ENCODE results near the gene SLC22A23. TPM values are rescaled to one million over a fixed set of nuclear protein-coding genes. Genes with fewer than 3 reads are reported as not detected.

The SLC22A23 gene
- total and polyA plus RNA-seq, 2 experiments from 2014 or later: 6.1 to 38.3 TPM

DNA sequence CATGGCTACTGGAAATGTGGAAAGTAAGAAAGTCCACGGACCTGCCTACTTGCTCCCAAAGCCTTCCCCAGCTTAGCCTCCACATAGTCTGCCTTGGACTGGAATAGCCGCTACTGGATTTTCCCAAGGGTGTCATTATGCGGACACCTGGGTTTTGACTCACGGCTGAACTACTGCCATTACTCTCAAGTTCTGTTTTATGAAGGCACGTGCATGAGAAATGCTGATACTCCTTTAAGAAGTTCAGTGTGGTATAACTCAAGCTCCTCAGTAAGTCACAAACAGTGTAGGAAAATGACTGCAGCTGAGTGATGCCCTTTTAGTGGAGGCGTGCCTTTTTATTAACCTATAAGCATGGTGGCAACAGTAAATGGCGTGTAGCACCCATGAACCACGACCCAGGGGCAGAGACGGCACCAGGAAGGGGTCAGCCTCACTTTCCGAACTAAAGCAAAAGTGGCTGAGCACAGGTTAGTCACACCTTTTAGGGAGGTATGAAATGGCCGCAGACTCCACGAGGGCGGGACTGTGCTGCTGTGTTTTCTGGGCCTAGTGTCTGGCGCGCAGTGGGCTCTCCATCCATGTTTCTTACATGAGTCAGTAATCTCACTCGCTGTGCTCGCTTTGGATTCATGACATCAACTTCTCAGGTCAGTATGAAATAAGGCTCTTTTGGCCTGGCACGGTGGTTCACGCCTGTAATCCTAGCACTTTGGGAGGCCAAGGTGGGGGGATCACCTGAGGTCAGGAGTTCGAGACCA lies 174.2 kb downstream of the SLC22A23 start:
- H3K4me2 ChIP-seq: peak overlapping the region; percentile 66
- H4K20me1 ChIP-seq (replicated peaks; ENCODE audit: insufficient read depth): no peaks in the 10 kb centered on the region
- H3K9me3 Mint-ChIP-seq: no peaks in the 10 kb centered on the region
- no peak for ATAC-seq
- peak overlapping the region; percentile 49 for H3K27ac Mint-ChIP-seq
- peaks cover 34% of the 10 kb centered on the region for H3K4me1 Mint-ChIP-seq
- H3K79me2 ChIP-seq (replicated peaks; ENCODE audit: insufficient read depth): no peaks in the 10 kb centered on the region
- H3K36me3 Mint-ChIP-seq (ENCODE audit: low read depth): peaks cover 62% of the 10 kb centered on the region
- H3K27me3 Mint-ChIP-seq (ENCODE audit: insufficient read depth, low read depth, poor library complexity): peaks cover 12% of the 10 kb centered on the region
- TF ChIP-seq, protein P1, sequence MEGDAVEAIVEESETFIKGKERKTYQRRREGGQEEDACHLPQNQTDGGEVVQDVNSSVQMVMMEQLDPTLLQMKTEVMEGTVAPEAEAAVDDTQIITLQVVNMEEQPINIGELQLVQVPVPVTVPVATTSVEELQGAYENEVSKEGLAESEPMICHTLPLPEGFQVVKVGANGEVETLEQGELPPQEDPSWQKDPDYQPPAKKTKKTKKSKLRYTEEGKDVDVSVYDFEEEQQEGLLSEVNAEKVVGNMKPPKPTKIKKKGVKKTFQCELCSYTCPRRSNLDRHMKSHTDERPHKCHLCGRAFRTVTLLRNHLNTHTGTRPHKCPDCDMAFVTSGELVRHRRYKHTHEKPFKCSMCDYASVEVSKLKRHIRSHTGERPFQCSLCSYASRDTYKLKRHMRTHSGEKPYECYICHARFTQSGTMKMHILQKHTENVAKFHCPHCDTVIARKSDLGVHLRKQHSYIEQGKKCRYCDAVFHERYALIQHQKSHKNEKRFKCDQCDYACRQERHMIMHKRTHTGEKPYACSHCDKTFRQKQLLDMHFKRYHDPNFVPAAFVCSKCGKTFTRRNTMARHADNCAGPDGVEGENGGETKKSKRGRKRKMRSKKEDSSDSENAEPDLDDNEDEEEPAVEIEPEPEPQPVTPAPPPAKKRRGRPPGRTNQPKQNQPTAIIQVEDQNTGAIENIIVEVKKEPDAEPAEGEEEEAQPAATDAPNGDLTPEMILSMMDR (conservative IDR thresholded peaks at IDR 0.05; ENCODE audit: low read depth in 2 of 2): no peak
- TF ChIP-seq, protein P2, sequence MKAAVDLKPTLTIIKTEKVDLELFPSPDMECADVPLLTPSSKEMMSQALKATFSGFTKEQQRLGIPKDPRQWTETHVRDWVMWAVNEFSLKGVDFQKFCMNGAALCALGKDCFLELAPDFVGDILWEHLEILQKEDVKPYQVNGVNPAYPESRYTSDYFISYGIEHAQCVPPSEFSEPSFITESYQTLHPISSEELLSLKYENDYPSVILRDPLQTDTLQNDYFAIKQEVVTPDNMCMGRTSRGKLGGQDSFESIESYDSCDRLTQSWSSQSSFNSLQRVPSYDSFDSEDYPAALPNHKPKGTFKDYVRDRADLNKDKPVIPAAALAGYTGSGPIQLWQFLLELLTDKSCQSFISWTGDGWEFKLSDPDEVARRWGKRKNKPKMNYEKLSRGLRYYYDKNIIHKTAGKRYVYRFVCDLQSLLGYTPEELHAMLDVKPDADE (IDR thresholded peaks at IDR 0.05): no peak
- TF ChIP-seq ZNF331 (CRISPR knock-in tag; IDR thresholded peaks at IDR 0.05; ENCODE audit: low read depth) (no peak), NANOG (IDR thresholded peaks at IDR 0.05; ENCODE audit: borderline replicate concordance) (no peak), POLR2AphosphoS5 (IDR thresholded peaks at IDR 0.05; ENCODE audit: low read depth) (no peak), STAT1 (IDR thresholded peaks at IDR 0.05; ENCODE audit: unreplicated experiment) (no peak)
- peak overlapping the region; percentile 87 for H3K27ac ChIP-seq (ENCODE audit: low read depth)
- no peak for DNase-seq (ENCODE audit: low spot score)
- peaks cover 21% of the 10 kb centered on the region for H3F3A ChIP-seq (replicated peaks; ENCODE audit: low read depth)
- H3K36me3 ChIP-seq (ENCODE audit: insufficient read depth): no peaks in the 10 kb centered on the region; the same call in 1 of the 2 replicates
- H2AFZ ChIP-seq: no peak overlapping the region
- peaks cover 21% of the 10 kb centered on the region for H3K4me1 ChIP-seq (ENCODE audit: insufficient read depth)
- no peaks in the 10 kb centered on the region for H3K27me3 ChIP-seq (ENCODE audit: insufficient read depth)
- no peaks in the 10 kb centered on the region for H3K9me2 ChIP-seq (ENCODE audit: insufficient read depth)
- peak overlapping the region; percentile 14; the same call in 1 of the 3 replicates for H3K4me3 Mint-ChIP-seq
- 0 out of 2 replicates have a peak overlapping the region, but pooled peaks have one; percentile 14 for H3K4me3 ChIP-seq

DNA sequence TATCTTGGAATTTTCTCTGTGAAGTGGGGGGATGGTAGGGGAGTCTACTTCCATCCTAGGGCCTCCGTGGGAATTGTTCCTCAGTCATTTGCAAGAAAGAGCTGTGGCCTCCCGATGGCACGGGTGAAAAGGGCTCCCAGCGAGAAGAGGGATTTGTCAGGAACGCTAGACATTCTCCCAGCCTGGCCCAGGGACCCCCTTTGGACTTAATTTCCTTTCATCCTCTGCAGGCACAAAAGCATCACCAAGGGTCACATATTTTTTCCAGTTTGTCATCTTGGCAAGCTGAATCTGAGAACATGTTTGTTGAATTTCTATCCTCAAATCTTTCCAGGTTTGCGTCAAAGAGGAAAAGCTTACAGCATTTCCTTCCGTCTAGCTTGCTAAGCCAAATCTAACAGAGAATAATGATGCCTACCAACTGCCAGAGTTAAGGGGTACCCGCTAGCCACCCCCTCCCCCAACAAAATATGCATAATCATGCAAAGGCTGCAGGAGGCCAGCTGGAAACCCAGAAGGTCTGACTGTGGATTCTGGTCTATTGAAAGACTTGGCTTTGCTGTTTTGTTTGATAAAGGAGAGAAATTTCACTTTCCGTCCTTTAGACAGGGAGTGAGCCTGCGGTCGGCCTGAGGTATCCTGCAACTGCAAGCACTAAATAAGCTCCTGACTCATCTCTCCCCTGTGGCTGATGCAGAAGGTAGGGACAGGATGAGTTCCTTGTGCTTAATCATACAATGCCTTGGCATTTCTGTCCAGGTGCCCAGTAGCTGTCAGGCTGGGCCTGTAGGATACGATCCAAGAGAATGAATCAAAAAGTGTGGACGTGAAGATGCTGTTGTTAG lies 175.0 kb downstream of the SLC22A23 start:
- no peaks in the 10 kb centered on the region for H3K27me3 ChIP-seq (ENCODE audit: insufficient read depth)
- peak overlapping the region; percentile 82 for H3K27ac Mint-ChIP-seq
- H3K27ac ChIP-seq (ENCODE audit: low read depth): peak overlapping the region; percentile 87
- H3K9me3 Mint-ChIP-seq: no peaks in the 10 kb centered on the region
- DNase-seq (ENCODE audit: low spot score) (peak; percentile 28), ATAC-seq (peak; percentile 23)
- H4K20me1 ChIP-seq (replicated peaks; ENCODE audit: insufficient read depth): no peaks in the 10 kb centered on the region
- H3K4me2 ChIP-seq: peak overlapping the region; percentile 66
- peaks cover 55% of the 10 kb centered on the region for H3K36me3 Mint-ChIP-seq (ENCODE audit: low read depth)
- H3K4me3 Mint-ChIP-seq: peak overlapping the region; percentile 25
- peaks cover 34% of the 10 kb centered on the region for H3K4me1 Mint-ChIP-seq
- H3K27me3 Mint-ChIP-seq (ENCODE audit: insufficient read depth, low read depth, poor library complexity): peaks cover 13% of the 10 kb centered on the region
- H3F3A ChIP-seq (replicated peaks; ENCODE audit: low read depth): peaks cover 22% of the 10 kb centered on the region
- peaks cover 21% of the 10 kb centered on the region for H3K4me1 ChIP-seq (ENCODE audit: insufficient read depth)
- no peak overlapping the region for H2AFZ ChIP-seq
- no peaks in the 10 kb centered on the region for H3K9me2 ChIP-seq (ENCODE audit: insufficient read depth)
- H3K79me2 ChIP-seq (replicated peaks; ENCODE audit: insufficient read depth): no peaks in the 10 kb centered on the region
- H3K4me3 ChIP-seq: peak overlapping the region; percentile 14; the same call in 1 of the 2 replicates
- TF ChIP-seq EZH2phosphoT487 (IDR thresholded peaks at IDR 0.05; ENCODE audit: unreplicated experiment) (no peak), JUNB (IDR thresholded peaks at IDR 0.05; ENCODE audit: unreplicated experiment) (no peak)
- TF ChIP-seq, protein P3, sequence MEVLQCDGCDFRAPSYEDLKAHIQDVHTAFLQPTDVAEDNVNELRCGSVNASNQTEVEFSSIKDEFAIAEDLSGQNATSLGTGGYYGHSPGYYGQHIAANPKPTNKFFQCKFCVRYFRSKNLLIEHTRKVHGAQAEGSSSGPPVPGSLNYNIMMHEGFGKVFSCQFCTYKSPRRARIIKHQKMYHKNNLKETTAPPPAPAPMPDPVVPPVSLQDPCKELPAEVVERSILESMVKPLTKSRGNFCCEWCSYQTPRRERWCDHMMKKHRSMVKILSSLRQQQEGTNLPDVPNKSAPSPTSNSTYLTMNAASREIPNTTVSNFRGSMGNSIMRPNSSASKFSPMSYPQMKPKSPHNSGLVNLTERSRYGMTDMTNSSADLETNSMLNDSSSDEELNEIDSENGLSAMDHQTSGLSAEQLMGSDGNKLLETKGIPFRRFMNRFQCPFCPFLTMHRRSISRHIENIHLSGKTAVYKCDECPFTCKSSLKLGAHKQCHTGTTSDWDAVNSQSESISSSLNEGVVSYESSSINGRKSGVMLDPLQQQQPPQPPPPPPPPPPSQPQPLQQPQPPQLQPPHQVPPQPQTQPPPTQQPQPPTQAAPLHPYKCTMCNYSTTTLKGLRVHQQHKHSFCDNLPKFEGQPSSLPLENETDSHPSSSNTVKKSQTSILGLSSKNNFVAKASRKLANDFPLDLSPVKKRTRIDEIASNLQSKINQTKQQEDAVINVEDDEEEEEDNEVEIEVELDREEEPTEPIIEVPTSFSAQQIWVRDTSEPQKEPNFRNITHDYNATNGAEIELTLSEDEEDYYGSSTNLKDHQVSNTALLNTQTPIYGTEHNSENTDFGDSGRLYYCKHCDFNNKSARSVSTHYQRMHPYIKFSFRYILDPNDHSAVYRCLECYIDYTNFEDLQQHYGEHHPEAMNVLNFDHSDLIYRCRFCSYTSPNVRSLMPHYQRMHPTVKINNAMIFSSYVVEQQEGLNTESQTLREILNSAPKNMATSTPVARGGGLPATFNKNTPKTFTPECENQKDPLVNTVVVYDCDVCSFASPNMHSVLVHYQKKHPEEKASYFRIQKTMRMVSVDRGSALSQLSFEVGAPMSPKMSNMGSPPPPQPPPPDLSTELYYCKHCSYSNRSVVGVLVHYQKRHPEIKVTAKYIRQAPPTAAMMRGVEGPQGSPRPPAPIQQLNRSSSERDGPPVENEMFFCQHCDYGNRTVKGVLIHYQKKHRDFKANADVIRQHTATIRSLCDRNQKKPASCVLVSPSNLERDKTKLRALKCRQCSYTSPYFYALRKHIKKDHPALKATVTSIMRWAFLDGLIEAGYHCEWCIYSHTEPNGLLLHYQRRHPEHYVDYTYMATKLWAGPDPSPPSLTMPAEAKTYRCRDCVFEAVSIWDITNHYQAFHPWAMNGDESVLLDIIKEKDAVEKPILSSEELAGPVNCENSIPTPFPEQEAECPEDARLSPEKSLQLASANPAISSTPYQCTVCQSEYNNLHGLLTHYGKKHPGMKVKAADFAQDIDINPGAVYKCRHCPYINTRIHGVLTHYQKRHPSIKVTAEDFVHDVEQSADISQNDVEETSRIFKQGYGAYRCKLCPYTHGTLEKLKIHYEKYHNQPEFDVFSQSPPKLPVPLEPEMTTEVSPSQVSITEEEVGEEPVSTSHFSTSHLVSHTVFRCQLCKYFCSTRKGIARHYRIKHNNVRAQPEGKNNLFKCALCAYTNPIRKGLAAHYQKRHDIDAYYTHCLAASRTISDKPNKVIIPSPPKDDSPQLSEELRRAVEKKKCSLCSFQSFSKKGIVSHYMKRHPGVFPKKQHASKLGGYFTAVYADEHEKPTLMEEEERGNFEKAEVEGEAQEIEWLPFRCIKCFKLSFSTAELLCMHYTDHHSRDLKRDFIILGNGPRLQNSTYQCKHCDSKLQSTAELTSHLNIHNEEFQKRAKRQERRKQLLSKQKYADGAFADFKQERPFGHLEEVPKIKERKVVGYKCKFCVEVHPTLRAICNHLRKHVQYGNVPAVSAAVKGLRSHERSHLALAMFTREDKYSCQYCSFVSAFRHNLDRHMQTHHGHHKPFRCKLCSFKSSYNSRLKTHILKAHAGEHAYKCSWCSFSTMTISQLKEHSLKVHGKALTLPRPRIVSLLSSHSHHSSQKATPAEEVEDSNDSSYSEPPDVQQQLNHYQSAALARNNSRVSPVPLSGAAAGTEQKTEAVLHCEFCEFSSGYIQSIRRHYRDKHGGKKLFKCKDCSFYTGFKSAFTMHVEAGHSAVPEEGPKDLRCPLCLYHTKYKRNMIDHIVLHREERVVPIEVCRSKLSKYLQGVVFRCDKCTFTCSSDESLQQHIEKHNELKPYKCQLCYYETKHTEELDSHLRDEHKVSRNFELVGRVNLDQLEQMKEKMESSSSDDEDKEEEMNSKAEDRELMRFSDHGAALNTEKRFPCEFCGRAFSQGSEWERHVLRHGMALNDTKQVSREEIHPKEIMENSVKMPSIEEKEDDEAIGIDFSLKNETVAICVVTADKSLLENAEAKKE (CRISPR knock-in tag; IDR thresholded peaks at IDR 0.05): no peak
- no peaks in the 10 kb centered on the region for H3K36me3 ChIP-seq (ENCODE audit: insufficient read depth)
